Endothelial cell (in vitro differentiated cells): ENCODE results near the gene USP17L24. TPM values are rescaled to one million over a fixed set of nuclear protein-coding genes. Genes with fewer than 3 reads are reported as not detected.
"Not testable (repeated sequence)": the region's sequence is repeated elsewhere in the genome, so short reads cannot be mapped to it uniquely, and the experiment has no call there.

Experiments
- DNase-seq: peaks from one replicate; pipeline ENCODE4 v3.0.0; 2021; ENCODE audit warnings: low spot score
- H3K27ac Mint-ChIP-seq: one replicate; pipeline ENCODE4 v1.8.0; 2021; ENCODE audit warnings: mixed read lengths, inconsistent platforms; ENCODE audit not compliant: unreplicated experiment
- H3K27me3 Mint-ChIP-seq: one replicate; pipeline ENCODE4 v1.8.0; 2021; ENCODE audit warnings: mild to moderate bottlenecking, moderate library complexity, mixed read lengths, inconsistent platforms; ENCODE audit not compliant: unreplicated experiment
- H3K36me3 Mint-ChIP-seq: one replicate; pipeline ENCODE4 v1.8.0; 2021; ENCODE audit warnings: mild to moderate bottlenecking, low read depth, mixed read lengths, inconsistent platforms; ENCODE audit not compliant: unreplicated experiment
- H3K4me1 Mint-ChIP-seq: one replicate; pipeline ENCODE4 v1.8.0; 2021; ENCODE audit warnings: mild to moderate bottlenecking, mixed read lengths, inconsistent platforms; ENCODE audit not compliant: unreplicated experiment
- H3K4me3 Mint-ChIP-seq: one replicate; pipeline ENCODE4 v1.8.0; 2021; ENCODE audit warnings: mild to moderate bottlenecking, mixed read lengths, inconsistent platforms; ENCODE audit not compliant: unreplicated experiment
- H3K9me3 Mint-ChIP-seq: one replicate; pipeline ENCODE4 v1.8.0; 2021; ENCODE audit warnings: mixed read lengths, inconsistent platforms; ENCODE audit not compliant: unreplicated experiment
- long read RNA-seq: library from polyadenylated mRNA; unstranded; transcript quantifications from one replicate; pipeline ENCODE4 v2.0.0, GENCODE V29; 2020; ENCODE audit not compliant: unreplicated experiment
- total RNA-seq: library from RNA; stranded (reverse); fragmentation: NEBNext Ultra II Directional; extraction: Animal tissue kit (Norgen Biotek cat#: 25700); gene quantifications from one replicate; pipeline ENCODE4 v1.2.1, GENCODE V29; 2021; ENCODE audit not compliant: unreplicated experiment

Gene USP17L24
- total RNA-seq, result not detected
- long read RNA-seq, result 0 reads

- H3K9me3 Mint-ChIP-seq, H3K36me3 Mint-ChIP-seq, H3K27ac Mint-ChIP-seq, H3K27me3 Mint-ChIP-seq, H3K4me3 Mint-ChIP-seq, DNase-seq, H3K4me1 Mint-ChIP-seq: not testable (repeated sequence)
Measured at GRCh38 chr4:9324865-9325264, at the start of gene USP17L24. USP17L24 (plus strand) TSS chr4:9325165; CDS start chr4:9325165, 0 bp downstream.

- H3K4me3 Mint-ChIP-seq, H3K9me3 Mint-ChIP-seq, H3K4me1 Mint-ChIP-seq, H3K27ac Mint-ChIP-seq, DNase-seq, H3K27me3 Mint-ChIP-seq, H3K36me3 Mint-ChIP-seq: not testable (repeated sequence)
Measured at GRCh38 chr4:9324191-9324590, 774 bp upstream of the USP17L24 start.

- H3K27me3 Mint-ChIP-seq, H3K4me1 Mint-ChIP-seq, H3K36me3 Mint-ChIP-seq, H3K9me3 Mint-ChIP-seq, H3K4me3 Mint-ChIP-seq, DNase-seq, H3K27ac Mint-ChIP-seq: not testable (repeated sequence)
Measured at GRCh38 chr4:9329611-9330010, 4.6 kb downstream of the USP17L24 start, which contains the start of gene USP17L25. USP17L25 (plus strand) TSS chr4:9329911; CDS start chr4:9329911, 0 bp downstream.

GRCh38 chr4:9334358-9334757 lies 9.4 kb downstream of the USP17L24 start, which contains the start of gene USP17L26:
USP17L26 (plus strand) TSS chr4:9334658; CDS start chr4:9334658, 0 bp downstream.
- not testable (repeated sequence) for H3K4me3 Mint-ChIP-seq, DNase-seq, H3K27ac Mint-ChIP-seq, H3K4me1 Mint-ChIP-seq, H3K9me3 Mint-ChIP-seq, H3K27me3 Mint-ChIP-seq, H3K36me3 Mint-ChIP-seq

- not testable (repeated sequence) for H3K4me1 Mint-ChIP-seq, DNase-seq, H3K36me3 Mint-ChIP-seq, H3K27me3 Mint-ChIP-seq, H3K9me3 Mint-ChIP-seq, H3K4me3 Mint-ChIP-seq, H3K27ac Mint-ChIP-seq
Measured at GRCh38 chr4:9339103-9339502, 14.1 kb downstream of the USP17L24 start, which contains the start of gene USP17L5. USP17L5 (plus strand) TSS chr4:9339403; CDS start chr4:9339403, 0 bp downstream.

- DNase-seq, H3K27ac Mint-ChIP-seq, H3K4me3 Mint-ChIP-seq, H3K4me1 Mint-ChIP-seq, H3K36me3 Mint-ChIP-seq, H3K27me3 Mint-ChIP-seq, H3K9me3 Mint-ChIP-seq: not testable (repeated sequence)
Measured at GRCh38 chr4:9343848-9344247, 18.9 kb downstream of the USP17L24 start, which contains the start of gene USP17L27. USP17L27 (plus strand) TSS chr4:9344148; CDS start chr4:9344148, 0 bp downstream.

- not testable (repeated sequence) for H3K36me3 Mint-ChIP-seq, H3K27ac Mint-ChIP-seq, H3K4me3 Mint-ChIP-seq, H3K9me3 Mint-ChIP-seq, H3K4me1 Mint-ChIP-seq, H3K27me3 Mint-ChIP-seq, DNase-seq
Measured at GRCh38 chr4:9348593-9348992, 23.6 kb downstream of the USP17L24 start, which contains the start of gene USP17L28. USP17L28 (plus strand) TSS chr4:9348893; CDS start chr4:9348893, 0 bp downstream.

GRCh38 chr4:9350866-9351265 lies 25.9 kb downstream of the USP17L24 start:
- not testable (repeated sequence) for H3K27me3 Mint-ChIP-seq, H3K27ac Mint-ChIP-seq, H3K9me3 Mint-ChIP-seq, H3K4me3 Mint-ChIP-seq, H3K36me3 Mint-ChIP-seq, H3K4me1 Mint-ChIP-seq, DNase-seq

- not testable (repeated sequence) for DNase-seq, H3K36me3 Mint-ChIP-seq, H3K9me3 Mint-ChIP-seq, H3K4me1 Mint-ChIP-seq, H3K27ac Mint-ChIP-seq, H3K27me3 Mint-ChIP-seq, H3K4me3 Mint-ChIP-seq
Measured at GRCh38 chr4:9353338-9353737, 28.4 kb downstream of the USP17L24 start, which contains the start of gene USP17L29. USP17L29 (plus strand) TSS chr4:9353638; CDS start chr4:9353638, 0 bp downstream.

- not testable (repeated sequence) for H3K27me3 Mint-ChIP-seq, DNase-seq, H3K36me3 Mint-ChIP-seq, H3K9me3 Mint-ChIP-seq, H3K27ac Mint-ChIP-seq, H3K4me3 Mint-ChIP-seq, H3K4me1 Mint-ChIP-seq
Measured at GRCh38 chr4:9362829-9363228, 37.9 kb downstream of the USP17L24 start, which contains the start of gene USP17L30. USP17L30 (plus strand) TSS chr4:9363129; CDS start chr4:9363129, 0 bp downstream.
